HG02973 (cell line): ENCODE data around the gene SLC6A1.

Experiments
- ATAC-seq: cut with Tn5 transposase; IDR thresholded peaks from one replicate; pipeline ENCODE4 v1.9.1; 2021; ENCODE audit warnings: moderate library complexity; ENCODE audit not compliant: unreplicated experiment

SLC6A1 gene

GRCh38 chr3:10970306-10970960 lies 22.1 kb upstream of the SLC6A1 start:
- no peak for ATAC-seq

DNA sequence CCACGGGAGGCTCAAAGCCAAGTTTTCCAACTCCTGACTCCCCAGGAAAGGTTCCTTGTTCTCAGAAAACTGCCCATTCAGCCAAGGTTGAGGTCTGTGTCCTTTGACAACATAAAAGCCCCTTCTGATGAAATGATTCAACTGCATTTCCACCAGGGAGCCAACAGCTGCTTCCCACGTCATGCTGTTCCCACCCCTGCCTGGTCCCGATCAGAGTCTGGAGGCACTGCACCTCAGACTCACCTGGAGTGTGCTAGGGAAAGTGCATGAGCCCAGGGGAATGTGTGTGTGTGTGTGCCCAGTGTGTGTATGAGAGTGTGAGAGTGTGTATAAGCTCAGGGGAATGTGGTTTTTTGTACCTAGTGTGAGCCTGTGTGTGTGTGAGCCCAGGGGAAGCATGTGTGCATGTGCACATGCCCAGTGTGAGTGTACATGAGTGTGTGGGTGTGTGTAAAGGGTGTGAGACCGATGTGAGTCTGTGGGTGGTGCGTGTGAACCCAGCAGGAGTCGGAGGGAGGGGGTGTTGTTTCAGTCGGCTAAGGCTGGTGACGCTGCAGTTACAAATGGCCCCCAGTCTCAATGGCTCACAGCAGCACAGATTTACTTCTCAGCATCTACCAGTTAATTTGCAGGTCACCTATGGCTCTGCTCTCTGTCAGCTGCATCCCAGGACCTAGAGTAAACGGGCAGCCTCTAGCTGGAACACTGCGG lies 20.3 kb upstream of the SLC6A1 start:
- no peak for ATAC-seq

DNA sequence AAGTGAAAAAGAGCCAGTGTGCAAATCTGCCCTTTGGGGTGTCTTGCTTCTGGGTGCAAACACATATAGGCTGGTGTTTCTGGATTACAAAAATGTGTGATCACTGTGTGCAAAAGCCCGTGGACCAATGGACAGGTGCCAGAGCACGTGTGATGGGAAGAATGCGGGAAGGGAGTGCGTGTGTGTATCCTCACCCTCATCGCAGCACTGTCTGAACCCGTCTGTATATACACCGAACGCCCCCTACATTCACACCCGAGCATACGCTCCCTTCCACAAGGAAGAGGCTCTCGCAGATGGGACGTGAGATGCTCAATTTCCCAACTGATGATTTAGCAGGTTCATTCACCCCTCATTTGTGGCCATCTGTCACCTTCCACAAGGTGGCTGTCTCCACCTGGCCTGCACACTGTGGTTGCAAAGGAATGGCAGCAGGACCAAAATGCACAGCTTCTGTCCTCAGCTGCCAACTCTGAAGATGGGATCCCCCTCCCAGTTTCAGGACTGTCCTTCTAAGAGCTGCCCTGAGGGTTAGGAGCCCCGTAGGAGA lies 19.4 kb upstream of the SLC6A1 start:
- no peak for ATAC-seq

DNA sequence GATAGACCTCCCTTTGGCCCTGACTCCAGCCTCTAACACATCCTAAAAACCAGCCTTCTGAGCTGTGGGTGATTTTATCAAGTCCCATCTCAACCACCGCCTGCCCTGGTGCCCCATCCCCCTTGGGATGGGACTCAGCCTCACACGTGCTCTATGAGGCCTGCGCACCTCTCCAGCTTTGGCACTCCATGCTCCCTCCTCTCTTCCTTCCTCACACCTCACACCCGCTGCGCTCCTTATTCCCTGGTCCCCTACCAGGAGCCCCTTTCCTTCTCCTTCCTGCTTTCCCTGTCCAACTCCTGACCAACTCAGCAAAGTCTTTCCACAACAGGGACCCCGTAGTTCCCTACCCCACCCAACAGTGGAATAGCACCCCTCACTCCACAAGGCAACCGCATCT lies 18.4 kb upstream of the SLC6A1 start:
- no peak for ATAC-seq

- no peak for ATAC-seq
These were observed 17.7 kb upstream of the SLC6A1 start for GRCh38 chr3:10974746-10975375.

- no peak for ATAC-seq
These were observed 16.8 kb upstream of the SLC6A1 start for GRCh38 chr3:10975695-10976234.

DNA sequence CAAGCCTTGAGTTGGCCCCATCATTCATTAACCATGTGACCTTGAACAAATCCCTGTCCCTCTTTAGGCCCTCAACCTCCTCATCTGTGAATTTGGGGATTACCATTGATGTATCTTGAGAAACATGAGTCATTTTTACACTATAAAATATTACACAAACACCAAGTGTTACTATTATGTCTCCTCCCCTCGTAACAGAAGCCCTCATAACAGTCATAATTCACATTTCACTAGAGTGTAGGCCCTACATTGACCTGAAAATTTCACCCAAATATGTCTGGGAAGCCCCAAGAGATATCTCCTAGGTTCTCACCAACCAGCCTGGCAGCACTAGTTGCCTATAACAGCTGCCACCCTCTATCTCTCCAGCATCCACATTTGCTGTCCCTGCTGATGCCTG lies 15.8 kb upstream of the SLC6A1 start:
- ATAC-seq, result no peak

- ATAC-seq, result no peak
These were observed 14.5 kb upstream of the SLC6A1 start for GRCh38 chr3:10977892-10978510.

DNA sequence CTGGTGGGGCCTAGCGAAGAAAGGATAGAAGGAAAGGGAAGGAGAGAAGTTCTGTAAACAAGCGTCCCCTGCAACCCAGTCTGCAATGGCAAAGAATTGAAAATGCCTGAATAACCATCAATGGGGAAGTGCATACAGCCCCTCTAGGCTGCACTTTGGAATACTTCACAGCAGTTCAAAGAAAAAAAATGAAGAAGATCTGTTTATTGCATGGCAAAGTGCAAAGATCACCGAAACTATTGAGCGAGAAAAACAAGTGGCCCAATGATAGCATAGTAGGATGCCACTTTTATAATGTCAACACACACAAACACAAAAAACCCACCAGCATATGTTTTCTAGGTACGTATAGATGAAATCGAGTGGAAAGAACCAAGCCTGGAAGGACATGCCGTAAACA lies 13.6 kb upstream of the SLC6A1 start:
- no peak for ATAC-seq

DNA sequence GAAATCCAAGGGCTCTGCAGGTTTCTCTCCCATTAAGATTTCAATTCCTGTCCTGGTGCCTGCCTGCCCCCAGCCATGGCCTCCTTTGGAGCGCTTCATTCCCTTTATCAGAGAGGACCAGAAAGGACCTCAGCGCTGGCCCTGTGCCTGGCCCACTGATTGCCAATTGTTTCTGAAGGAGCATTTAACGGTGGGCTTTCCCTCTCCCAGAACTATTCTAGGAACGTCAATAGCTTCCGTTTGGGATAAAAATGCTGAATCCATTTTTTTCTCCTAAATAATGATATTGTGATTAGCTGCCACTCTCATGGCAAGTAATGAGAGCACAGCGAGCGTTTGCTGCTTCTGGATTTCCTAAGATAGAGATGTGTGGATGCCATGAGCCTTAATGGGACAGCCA lies 12.2 kb upstream of the SLC6A1 start:
- no peak for ATAC-seq

DNA sequence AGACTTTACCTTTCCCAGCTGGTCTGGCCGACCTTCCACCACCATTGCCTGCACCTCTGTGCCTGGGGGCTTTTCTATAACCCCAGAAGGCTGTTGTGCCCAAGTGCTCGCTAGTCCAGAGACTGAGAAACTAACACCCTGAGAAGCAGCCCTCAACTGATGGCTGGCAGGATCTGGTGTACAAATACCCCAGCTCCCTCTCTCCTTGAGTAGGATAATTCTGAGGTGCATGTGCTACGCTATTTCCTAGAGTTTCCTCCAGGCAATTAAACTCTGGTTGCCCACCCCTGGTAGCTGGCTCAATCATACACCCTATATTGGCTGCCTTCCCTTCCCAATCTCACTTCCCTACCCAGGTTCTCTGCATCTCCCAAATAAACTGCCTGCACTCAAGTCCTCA lies 11.5 kb upstream of the SLC6A1 start:
- ATAC-seq, result no peak

DNA sequence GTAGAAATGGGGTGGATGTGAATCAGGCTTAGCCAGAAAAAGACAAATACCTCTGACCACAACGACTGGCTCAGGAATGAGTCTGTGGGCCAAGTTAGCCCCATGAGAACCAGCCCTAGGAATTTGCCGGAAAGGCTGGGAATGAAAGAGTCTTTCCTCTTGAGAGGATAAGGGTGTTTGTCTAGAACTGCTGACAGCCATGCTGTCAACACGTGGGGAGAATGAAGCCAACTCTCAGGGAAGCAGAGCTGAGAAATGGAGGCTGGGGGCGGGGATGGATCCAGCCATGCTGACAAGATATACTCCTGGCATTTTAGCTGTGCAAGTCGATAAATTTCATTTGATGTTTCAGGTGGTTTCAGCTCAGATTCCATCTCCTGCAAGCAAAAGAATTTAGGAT lies 10.6 kb upstream of the SLC6A1 start:
- no peak for ATAC-seq

DNA sequence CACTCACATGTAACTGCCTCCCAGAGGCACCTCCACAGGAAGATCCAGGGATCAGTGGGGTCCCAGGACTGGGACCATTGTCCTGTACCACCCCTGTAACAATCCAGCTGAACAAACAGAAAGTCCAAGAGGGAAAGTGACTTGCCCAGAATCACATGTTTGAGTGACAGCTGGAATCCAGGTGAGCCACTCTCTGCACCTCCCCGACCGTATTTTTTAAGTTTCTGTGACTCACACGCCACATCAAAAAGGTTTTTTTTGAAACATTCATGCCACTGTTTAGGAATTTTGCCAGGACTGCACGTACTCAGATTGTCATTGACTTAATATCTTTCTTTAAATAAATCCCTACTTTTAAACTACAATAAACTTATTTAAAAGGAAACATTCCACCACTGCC lies 9.8 kb upstream of the SLC6A1 start:
- no peak for ATAC-seq

DNA sequence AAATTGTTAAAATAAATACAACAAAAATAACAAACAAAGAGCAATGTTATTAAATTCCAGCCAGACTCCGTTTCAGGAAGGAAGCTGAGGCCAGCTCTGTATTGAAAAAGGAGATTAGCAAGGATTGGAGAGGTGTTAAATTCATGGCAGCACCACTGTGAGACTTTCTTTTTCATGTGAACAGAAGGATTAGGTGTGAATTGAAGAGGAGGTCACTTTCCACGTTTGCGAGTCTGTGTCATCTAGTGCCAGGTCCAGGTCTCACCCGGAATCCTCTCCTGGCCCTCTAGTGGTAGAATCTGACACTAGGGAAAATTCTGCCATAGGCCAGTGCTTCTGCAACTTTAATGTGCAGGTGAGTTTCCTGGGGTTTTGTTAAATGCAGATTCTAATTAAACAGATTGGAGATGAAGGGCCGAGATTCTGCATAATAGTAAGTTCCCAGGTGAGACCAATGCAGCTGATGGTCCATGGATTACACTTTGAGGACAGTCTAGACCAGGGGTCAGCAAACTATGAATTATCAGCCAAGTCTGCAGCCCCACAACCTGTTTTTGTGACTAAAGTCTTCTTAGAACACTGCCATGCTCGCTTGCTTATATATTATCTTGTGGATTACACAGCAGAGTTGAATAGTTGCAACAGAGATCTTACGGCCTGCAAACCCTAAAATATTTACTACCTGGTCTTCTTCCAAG lies 9.2 kb upstream of the SLC6A1 start:
- no peak for ATAC-seq

DNA sequence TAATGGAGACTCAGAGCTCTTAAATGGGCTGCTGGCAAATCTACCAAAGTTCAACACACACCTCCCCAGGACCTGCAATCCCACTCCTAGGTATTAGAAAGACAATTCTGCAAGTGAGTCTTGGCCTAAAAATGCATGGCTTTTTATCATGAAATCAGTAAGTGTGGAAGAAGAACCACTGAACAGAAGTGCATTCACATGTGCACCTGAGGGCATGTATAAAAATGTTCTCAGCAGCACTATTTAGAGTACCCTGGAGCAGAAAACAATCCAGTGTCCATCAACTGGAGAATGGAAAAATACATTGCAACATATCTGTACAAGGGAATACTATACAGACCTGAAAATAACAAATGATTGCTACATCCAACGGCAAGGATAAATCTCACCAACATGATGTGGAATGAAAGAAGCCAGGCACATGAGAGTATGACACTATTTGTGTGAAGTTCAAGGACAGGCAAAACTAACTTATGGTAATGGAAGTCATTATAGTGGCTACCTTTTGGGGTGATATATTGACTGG lies 8.1 kb upstream of the SLC6A1 start:
- ATAC-seq, result no peak

GRCh38 chr3:10985181-10985580 lies 7.4 kb upstream of the SLC6A1 start:
- ATAC-seq, result no peak

DNA sequence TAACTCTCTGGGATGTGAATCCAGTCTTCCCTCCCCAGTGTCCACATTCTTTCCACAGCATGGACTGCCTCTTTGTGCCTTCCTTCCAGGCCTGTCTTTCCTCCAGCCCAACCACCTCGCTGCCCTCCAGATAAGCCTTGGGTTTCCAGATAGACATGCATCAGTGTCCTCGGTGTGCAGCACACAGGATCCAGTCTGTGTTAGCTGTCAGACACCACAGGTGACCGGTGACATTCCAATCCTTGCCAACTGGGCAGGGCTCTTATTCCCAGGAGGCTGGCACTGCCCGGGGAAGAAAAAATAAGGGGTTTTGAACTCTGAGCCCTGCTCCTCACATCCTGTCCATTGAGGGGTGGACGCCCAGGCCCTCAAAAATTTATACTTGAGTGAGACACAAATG lies 6.0 kb upstream of the SLC6A1 start:
- ATAC-seq, result no peak

DNA sequence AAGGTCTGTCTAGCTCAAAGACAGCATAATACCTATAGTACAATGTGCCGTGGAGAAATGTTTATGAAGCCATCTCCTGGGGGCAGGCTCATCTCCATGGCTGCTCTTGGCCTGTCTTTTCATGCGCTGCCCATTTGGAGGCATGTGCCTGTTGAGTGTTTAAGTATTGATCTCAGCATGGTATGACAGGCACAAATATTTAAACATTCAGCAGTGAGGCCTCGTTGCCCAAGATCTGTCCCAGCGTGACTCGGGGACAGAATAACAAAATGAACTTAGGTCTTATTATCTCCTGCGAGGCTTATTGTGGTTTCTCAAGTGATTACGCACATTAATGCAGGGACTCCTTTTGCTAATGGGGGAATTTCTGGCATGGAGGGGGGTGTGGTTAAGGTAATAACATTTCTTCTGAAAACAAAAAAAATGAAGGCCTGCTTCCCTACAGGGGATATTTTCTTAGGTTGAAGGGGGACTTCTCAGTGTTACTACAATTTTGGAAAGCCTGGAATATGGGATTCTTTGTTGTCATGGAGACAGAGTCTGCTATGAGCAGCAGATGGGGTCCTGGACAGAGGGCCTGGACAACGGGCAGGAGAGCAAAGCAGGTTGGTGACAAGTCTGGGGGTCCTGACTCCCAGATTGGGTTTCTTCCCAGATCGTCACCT lies 4.4 kb upstream of the SLC6A1 start:
- ATAC-seq, result no peak

DNA sequence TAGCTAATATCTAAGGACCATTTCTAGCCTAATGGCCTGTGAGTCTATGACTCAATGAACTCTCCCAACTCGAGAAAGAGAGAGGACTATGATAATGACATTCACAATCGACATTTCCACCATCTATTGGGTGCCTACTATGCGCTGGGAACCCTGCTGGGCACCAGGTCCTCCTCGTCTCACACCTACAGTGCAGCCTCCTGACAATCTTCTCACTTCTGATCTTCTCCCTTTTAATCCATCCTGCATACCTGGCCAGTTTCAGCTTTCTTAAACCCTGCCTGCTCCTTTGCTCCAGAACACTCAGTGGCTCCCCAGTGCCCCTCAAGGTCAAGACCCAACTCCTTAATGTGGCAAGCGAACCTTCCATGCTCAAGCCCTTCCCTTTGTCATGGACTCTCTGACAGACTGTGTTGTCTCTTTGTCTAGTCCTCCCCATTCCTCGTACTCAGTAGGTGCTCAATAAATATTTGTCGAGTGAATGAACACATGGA lies 3.5 kb upstream of the SLC6A1 start:
- no peak for ATAC-seq
